NCI-H446 (cell line): ENCODE results near the gene UBE2V1.
"Not testable (repeated sequence)": the region's sequence is repeated elsewhere in the genome, so short reads cannot be mapped to it uniquely, and the experiment has no call there.

Experiments
- DNase-seq, 2 experiments: peaks; one replicate each; lab custom pipeline; 2025; lab: John Stamatoyannopoulos, UW

Gene UBE2V1

DNA sequence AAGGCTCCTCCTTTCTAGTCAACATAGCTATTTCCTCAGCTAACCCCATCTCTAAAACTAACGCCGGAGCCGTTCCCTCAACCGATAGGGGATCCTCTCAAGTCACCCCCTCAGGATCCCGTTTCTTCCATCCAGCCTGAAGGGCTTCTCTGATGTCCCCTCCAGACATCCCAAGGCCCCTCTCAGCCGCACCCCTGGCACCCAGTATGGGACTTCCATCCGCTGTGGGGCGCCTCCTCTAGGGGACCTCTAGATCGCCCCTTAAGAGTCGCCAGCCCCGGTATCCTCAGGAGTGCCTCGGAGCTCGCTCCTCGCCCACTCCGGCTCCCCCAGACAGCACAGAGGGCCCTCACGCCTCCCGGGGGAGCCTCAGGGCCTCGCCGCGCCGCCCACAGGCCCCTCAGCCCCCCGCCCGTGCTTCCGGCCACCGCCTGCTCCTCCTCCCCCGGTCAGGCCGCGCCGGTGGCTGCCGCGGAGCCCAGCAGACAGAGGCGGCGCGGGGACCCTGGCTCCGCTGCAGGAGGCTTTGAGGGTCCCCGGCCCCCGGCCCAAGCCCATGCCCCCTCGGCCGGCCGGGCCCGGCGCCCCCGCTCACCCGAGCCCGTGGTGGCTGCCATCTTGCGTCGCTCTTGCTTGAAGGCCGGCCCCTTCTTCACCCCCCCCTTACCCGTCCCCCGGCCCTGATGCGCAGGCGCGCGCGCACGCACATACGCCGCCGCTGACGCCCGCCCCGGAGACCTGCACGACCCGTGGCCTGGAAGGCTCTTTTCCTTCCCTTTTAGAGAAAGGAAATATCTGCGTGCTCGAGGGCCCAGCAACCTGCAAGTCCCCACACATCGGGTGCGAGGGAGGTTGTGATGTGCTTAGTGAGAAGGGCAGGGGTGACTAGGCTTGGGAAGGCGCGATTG lies at the start of gene UBE2V1:
Gene UBE2V1 (minus strand): TSS at position 639 of the 908 bp plus-strand sequence. CDS start 22 bp downstream, at position 617.
- peak; percentile 72 to 88 for DNase-seq

DNA sequence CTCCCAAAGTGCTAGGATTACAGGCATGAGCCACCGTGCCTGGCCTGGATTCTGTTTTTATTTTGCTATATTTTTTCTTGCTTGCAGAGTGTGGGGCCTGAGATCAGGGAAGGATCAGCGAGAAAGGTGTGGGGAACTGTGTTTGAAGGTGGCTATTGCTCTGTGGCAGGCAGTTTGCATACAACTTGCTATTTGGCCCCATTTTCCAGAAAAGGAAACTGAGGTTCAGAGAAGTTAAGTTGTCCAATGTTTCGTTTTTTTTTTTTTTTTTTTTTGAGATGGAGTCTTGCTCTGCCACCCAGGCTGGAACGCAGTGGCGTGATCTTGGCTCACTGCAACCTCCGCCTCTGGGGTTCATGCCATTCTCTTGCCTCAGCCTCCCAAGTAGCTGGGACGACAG lies 48.5 kb upstream of the UBE2V1 start:
- not testable (repeated sequence) for DNase-seq

DNA sequence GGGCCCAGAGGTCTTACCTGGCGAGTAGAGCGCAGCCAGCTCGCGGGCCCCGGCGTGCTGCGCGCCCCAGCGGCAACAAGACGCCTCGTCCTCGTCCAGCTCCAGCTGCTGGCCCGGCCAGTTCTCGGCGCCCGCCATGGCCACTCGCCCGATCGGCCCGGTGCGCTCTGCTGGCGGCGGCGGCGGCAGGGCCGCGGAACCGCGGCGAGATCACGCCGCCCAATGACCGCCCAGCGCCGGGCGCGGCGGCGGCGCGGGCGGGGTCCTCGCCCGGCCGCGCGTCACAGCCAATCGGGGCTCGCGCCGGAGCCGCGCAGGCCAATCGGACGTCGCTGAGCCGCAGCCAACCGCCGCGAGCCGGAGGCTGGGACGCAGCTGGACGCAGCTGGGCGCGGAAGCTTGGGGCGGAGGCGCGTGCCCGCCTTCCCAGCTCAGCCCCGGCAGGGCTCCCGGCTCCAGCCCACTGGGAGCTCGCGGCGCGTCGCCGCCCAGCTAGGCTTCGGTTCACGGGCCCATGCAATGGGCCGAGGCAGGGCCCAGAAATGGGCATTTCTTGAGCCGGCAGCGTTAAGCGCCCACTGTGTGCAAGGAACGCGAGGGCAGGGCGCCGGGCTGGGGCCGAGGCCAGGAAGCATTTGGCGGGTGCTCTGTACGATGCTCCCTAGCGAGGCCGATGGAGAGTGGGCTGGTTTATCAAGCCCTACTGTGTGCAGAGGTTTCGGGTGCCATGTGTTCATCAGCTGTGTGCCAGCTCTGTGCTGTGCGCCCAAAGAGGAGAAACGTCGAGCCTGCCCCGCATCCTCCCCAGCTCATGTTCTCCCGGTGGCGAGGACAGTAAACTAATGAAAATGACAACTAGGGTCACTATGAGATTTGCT lies 40.8 kb upstream of the UBE2V1 start, which contains the start of gene PEDS1:
Gene PEDS1 (minus strand): TSS at position 224 of the 878 bp plus-strand sequence. CDS start 86 bp downstream, at position 138.
- DNase-seq = peak; percentile 90 to 97

DNA sequence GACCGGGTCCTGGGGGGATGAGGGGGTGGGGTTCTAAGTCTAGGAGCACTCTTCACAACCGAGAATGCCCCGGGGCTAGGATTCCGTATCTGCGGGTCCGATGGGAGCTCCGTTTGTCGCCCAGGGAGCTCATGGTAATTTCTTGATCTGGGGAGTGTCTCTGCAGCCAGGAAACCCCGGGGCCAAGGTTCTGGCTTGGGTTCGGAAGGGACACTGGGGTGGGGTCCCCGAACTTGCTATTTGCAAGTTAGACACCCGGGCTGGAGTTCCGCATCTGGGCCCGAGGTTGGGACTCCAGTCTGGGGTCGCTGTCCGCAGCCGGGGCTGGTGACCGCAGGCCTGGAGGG lies 40.2 kb upstream of the UBE2V1 start:
- DNase-seq = no peak

DNA sequence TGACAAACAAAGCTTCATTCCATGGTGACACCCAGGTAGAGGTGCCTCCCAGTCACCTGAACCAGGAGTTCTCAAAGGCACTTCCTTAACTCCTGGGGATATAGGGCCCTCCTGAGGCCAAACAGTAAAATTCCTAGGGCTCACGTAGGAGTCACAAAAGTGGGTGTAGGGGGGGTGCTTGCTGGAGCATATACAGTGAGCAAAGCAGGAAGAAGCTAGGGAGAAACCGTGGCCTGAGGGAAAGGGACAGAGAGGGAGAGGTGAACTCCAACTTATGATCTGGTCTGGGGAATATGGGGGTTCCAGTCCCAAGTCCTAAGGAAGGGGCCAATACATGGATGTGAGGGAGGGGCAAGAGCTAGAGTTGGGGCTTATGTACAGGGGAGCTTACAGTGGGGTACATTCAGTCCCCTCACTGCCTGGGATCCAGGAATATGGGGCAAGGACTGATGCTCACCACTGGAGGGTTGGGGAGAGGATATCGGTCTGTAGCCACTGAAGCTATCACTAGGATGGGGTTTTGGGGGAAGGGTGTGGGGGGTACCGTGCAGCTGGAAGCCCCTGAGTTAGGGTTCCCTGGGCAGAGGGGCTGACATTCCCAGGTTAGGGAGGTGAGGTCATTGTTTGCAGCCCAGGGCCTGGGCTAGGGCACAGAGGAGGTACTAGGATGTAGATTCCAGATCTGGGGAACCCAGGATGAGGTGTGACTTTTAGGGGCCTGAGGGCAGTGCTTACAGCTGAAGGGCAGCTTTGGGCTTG lies 39.6 kb upstream of the UBE2V1 start:
- no peak for DNase-seq

DNA sequence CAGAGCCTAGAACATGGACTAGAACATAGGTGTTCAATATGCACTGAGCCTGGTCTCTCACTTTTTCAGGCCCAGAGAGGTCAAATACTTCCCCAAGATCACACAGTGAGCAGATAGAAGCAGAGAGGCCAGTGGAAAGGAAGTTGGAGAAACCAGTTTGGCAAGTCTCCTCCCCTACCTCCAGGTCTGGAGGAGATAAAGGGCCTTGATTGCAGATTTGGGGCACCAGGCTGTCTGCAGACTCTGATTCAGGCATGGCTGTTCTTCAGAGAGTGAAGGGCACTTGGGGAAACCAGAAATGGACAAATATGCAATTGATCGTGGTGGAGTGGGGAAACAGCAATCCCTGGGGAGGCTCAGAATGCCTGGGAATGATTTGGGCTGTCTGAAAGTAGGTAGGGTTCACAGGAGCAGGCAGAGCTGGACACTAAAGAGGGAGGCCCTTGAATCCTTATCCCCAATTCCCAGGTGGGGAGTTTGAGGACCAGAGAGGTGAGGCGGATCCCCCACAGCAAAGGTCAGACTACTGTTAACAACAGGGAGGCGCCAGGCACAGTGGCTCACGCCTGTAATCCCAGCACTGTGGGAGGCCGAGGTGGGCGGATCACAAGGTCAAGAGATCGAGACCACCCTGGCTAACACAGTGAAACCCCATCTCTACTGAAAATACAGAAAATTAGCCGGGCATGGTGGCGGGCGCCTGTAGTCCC lies 38.2 kb upstream of the UBE2V1 start:
- DNase-seq = no peak

DNA sequence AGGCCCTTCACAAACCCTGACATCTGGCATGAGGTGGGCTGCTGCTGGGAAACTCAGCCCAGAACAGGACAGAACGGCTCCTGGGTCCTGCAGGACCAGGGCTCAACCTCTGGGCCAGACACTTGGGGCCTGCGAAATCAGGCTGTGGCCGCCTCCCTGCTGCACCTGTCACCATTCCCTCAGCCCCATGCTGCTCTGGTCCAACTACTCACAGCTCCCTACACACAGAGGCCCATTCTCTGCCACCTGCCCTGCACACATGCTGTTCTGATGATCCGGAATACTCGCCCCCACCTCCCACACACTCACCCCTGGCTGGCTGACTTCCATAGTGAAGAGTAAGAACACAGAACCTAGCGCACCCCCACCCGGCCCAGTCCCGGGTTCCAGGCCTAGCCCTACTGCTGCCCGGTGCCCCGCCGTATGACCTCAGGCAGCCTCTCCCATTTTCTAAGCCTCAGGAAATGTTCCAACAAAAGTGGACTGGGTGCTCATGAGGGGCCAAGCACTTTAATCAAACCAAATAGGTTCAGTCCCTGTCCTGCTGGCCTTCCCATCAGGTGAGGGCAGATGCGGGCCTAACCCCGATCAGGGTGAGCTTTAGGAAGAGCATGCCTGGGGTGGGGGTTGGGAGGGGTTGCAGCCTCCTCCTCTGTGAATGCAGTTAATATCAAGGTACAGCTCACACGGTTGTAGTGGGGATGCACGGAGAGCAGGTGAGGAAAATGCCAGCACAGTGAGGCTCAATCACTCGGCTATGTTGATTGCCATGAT lies 36.7 kb upstream of the UBE2V1 start:
- no peak for DNase-seq

DNA sequence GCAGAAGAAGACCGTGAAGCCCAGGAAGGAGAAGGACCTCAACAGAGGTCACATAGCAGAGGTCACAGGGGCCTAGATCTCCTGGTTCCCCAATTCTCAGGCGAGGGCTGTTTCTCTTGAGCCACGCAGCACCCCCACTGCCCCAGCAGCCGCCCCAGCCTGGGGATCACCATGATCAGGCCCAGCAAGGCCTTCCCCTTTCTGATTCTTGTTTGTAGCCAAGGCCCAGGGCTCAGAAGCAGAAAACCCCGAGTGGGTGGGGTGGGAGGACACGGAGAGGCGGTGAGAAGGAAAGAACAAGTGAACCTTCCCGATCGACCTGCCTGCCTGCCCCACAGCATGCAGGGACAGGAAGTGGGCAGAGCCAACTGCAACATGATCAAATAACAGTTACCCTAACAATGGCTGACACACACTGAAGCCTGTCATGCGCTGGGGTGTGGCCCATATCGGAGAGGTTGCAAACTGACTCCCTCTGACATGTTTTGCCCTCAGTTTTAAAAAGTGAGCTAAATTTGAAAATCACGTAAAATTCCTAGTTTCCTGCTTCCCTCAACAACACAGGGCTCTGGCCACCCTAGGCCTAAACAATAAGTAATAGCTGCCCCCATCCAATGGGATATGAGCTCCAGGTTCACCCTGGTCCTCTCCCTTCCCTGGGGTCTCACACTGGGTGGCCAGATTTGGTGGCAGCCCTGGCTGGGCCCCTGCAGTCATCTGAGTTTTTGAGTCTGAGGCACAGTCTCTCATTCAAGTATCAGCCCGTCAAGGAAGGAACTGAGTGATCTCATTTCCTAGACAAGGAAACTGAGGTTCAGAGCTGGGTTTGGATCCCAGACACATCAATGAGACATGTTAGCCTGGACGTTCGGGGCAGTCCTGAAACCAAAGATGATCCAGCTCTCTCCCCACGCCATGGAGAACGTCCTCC lies 34.0 kb upstream of the UBE2V1 start:
- no peak for DNase-seq

DNA sequence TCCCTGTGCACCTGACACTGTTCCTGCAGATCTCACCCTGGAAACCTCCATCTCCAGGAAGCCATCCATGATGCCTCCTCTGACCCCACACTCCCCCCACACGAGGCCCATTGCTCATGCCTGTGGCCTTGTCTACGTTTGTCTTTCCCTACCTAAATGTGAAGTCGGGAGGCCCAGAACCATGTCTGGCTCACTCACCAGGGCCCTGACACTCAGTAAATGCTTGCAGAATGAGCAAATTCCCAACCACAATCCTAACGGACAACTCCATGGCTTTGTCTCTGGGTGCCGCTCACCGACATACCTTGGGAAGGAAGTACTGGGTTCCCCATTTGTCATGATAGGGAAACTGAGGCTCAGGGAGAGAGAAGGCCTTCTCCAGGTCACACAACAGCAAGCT lies 33.3 kb upstream of the UBE2V1 start:
- DNase-seq = no peak

DNA sequence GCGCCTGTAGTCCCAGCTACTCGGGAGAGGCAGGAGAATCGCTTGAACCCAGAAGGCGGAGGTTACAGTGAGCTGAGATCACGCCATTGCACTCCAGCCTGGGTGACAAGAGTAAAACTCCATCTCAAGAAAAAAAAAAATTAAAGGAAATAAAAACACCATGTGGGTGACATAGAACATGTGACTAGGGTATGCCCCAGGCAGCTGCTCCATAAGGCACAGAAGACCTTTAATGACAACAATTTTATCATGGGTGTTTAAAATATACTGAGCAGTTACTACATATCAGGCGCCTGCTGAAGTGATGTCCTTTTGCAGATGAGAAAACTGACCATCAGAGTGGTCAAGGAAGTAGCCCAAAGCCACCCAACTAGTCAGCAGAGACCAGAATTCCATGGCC lies 32.6 kb upstream of the UBE2V1 start:
- no peak for DNase-seq

DNA sequence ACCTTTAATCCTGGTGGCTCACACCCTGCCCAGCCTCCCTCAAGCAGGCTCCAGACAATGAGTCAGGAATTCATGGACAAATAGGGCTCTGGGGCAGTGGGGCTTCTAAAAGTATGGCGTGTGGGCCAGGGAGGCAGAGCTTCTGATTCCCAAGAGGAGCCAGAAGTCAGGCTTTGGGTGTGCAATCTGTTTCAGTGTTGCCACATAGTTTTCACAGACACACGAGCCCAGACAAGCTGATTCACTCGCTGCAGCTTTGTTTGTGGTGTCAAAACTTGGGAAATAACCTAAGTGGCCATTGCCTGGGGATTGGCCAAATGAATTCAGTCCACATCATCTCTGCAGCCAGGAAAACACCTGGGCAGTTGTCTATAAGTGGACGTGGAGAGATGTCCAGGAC lies 31.4 kb upstream of the UBE2V1 start:
- peak in 1 of 2 experiments; percentile 25 for DNase-seq

DNA sequence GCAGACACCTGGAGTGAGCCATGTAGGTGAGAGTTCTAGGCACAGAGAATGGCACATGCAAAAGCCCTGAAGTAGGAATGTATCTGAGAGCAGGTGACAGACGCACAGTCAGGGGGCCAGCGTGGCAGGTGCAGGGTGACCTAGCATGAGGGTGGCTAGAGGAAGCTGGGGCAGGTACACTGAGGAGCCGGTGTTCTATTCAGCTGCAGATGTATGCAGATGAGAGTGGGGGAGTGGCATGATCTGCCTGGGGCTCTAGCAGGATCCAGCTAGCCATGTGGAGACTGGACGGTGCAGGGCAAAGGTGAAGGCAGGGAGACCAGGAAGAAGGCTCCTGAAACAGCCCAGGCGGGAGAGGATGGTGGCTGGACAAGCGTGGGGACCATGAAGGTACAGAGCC lies 29.9 kb upstream of the UBE2V1 start:
- DNase-seq = no peak

DNA sequence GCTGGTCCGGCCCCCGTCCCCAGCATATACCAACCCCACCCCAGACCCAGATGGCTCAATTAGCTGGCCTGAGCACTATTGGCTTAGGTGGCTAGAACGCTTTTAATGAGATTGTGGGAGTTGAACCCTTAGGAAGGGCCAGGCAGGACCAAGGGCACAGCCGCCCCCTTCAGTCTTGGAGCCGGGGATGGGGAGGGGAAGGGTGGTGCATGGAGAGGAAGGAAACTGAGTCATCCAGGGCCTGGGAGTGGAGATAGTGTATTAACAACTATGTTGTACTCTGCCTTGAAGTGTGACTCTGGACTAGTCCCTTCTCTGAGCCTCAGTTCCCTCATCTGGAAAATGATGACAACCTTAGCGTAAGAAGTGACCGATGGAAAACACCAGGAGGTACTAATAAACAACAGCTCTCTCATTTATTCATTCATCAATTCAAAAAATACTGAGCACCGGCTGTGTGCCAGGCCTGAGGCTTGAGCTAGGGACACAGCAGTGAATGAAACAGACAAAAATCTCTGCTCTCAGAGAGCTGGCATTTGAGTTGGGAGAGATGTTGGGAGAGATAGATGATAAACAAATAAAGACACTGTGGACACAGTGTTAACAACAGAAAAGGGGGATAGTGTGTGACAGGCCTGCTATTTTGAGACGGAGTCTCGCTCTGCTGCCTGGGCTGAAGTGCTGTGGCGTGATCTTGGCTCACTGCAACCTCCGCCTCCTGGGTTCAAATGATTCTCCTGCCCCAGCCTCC lies 29.0 kb upstream of the UBE2V1 start:
- no peak for DNase-seq

DNA sequence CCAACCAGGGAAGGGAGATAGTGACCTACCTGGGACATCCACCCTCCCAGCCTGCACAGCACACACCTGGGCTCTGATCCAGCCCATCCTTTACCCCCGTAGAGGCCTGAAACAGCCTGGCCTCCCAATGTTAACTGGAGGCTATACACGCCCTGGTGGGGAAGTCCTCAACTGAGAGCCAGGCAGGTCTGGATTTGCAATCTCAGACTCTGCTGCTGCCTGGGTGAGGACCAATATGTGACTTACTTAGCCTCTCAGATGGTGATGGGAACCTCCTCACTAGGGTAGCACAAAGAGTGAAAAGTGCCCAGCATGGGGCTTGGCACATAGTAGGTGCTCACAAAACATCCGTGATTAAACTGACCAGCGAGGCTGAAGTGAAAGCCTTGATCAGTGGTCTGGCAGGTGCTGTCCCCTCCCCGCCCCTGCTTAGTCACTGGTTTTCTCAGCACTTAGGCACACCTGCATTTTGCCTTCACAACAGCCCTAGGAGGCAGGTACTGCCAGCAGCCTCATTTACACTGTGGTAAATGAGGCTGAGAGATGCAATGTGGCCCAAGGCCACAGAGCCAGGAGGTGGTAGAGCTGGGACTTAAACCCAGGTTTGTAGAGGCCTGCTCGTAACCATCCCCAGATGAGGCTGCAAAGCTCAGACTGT lies 28.2 kb upstream of the UBE2V1 start:
- DNase-seq = no peak

DNA sequence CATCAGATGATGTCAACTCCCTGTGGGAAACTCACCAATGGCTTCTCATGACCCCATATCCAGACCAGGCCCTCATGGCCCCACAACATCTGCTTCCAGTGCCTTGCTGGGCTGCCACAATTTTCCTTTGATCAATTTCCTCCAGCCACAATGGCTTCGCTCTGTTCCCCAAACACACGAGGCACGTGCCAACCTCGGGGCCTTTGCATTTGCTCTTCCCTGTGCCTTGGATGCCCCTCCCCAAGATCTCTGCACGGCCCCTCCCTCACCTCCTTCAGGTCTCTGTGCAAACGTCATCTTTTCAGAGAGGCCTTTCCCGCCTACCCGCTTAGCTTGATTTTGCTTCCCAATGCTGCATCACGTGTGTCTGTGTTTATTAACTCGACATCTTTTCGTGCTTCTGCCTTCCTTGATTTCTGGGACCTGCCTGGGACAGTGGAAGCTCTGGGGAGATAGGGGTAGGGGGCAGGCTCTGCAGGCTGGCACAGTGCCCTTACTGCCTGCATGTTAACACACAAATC lies 27.4 kb upstream of the UBE2V1 start:
- no peak for DNase-seq

DNA sequence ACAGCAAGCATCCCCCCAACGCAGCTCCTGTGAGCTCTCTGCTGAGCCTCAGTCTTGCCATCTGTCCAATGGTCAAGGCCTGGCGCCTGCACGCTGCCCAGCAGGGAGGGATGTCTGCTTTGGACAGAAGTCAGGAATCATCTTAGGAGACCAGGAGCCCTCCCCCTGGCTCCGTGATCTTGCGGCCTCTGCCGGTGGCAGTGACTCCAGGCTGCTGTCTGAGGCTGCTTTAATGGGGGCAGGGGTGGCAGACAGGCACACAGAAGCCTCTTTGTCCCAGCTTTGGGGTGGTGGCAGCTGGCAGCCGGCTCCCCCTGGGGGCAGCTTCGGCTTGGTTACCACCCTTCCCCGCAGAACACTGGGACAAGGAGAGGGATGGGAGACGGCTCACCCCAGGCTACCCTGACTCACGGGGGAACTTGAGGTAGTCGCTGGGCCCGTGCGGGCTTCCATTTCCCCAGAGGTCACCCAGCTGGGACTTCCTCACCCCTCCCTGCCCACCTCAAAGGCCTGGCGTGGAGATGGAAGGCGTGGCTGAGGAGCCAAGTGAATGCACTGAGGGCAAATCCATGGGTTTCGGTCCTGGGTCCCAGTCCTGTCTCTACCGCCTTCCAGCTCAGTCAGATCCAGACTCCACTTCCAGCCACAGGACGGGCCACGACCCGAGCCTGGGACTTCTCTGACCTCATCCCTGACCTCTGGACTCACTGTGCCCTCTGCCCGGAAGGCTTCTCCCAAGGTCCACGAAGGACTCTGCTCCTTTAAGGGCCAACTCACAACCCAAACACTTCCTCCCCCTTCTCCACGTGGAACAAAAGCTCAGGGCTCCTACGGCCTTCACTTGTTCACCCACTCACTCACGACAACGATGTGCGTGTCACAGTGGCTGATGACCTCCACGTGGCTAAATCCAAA lies 25.8 kb upstream of the UBE2V1 start:
- DNase-seq = no peak

DNA sequence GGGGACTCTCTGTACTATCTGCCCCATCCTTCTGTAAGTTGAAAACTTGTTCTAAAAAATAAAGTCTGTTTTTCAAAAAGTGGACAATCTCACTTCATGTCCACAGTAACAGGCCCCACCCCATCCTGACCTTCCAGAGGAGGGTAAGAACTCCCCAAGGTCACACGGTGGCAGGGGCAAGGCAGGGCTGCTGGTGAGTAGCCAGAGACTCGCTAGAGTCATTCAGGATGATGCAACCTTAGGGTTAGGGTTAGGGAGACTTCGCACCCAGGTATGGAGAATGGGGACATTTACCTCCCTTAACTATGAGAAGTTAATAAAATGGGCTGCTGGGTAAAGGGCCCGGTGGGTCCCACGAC lies 25.1 kb upstream of the UBE2V1 start:
- no peak for DNase-seq
